ENCODE results near the gene SMNDC1.
"Not testable (repeated sequence)": the region's sequence is repeated elsewhere in the genome, so short reads cannot be mapped to it uniquely, and the experiment has no call there.

The SMNDC1 gene

DNA sequence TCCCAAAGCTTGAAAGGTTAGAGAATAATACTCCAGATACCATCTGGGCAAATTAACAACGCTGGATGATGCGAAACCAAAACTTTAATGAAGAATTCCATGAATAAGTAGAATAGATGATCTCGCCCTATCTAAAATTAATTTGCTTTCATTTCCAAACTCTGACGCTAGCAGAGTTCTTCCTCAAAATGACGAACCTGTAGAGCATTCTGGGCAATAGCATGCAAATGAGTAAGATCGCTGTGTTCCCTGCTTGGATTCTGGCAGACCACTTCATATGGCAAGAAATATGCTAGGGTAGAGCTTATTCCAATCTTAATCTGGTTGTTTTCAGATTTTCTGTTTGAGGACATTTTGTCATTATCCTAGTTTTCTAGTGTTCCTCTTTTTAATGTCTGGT is 36.1 kb upstream of the SMNDC1 start:
- no peak overlapping the region for H3K4me3 ChIP-seq (ENCODE audit: low read length)
- H3K4me1 ChIP-seq (ENCODE audit: control insufficient read depth, insufficient read depth, low read length), result no peaks in the 10 kb centered on the region
- no peaks in the 10 kb centered on the region for H3K36me3 ChIP-seq (ENCODE audit: control insufficient read depth, insufficient read depth, low read length)
- no peak overlapping the region for H3K27ac ChIP-seq (ENCODE audit: low read depth, low read length)
- H3K27me3 ChIP-seq (ENCODE audit: control insufficient read depth, insufficient read depth, low read length), result no peaks in the 10 kb centered on the region
- H3K9ac ChIP-seq (ENCODE audit: low read length), result no peak overlapping the region

DNA sequence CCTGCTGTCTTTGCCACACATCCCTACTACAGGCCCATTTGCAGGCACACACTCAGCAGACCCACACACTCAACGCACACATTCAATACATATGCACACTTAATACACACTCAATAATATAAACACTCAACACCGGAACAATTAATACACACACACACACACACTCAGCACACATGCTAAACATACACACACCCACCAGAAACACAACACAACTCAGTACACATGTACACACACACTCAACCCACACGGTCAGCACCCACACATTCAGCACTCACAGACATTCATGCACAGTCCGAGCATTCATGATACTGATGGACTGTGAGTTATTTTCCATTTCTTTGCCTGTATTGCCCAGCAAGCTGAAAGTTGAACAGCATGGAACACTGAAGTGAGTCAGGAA is 35.4 kb upstream of the SMNDC1 start:
- no peaks in the 10 kb centered on the region for H3K27me3 ChIP-seq (ENCODE audit: control insufficient read depth, insufficient read depth, low read length)
- H3K36me3 ChIP-seq (ENCODE audit: control insufficient read depth, insufficient read depth, low read length), result no peaks in the 10 kb centered on the region
- no peaks in the 10 kb centered on the region for H3K4me1 ChIP-seq (ENCODE audit: control insufficient read depth, insufficient read depth, low read length)
- no peak overlapping the region for H3K27ac ChIP-seq (ENCODE audit: low read depth, low read length)
- H3K9ac ChIP-seq (ENCODE audit: low read length), result no peak overlapping the region
- H3K4me3 ChIP-seq (ENCODE audit: low read length), result no peak overlapping the region

DNA sequence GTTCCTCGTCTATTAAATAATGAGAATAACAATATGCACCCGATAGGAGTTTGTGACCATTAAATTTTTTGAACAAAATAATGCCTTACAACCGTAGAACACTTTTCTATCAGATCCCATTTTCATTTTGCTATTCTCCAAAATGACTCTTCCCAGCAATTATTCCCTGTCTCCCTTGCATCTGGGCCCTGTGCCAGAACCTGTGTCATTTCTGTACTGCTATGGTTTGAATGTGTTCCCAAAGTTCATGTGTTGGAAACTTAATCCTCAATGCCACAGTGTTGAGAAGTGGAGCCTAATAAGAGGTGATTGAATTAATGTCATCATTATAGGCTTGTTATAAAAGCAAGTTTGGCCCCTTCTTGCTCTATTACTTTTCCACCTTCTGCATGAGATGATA is 33.2 kb upstream of the SMNDC1 start:
- no peaks in the 10 kb centered on the region for H3K4me1 ChIP-seq (ENCODE audit: control insufficient read depth, insufficient read depth, low read length)
- no peaks in the 10 kb centered on the region for H3K36me3 ChIP-seq (ENCODE audit: control insufficient read depth, insufficient read depth, low read length)
- H3K9ac ChIP-seq (ENCODE audit: low read length), result no peak overlapping the region
- no peak overlapping the region for H3K4me3 ChIP-seq (ENCODE audit: low read length)
- no peaks in the 10 kb centered on the region for H3K27me3 ChIP-seq (ENCODE audit: control insufficient read depth, insufficient read depth, low read length)
- no peak overlapping the region for H3K27ac ChIP-seq (ENCODE audit: low read depth, low read length)

DNA sequence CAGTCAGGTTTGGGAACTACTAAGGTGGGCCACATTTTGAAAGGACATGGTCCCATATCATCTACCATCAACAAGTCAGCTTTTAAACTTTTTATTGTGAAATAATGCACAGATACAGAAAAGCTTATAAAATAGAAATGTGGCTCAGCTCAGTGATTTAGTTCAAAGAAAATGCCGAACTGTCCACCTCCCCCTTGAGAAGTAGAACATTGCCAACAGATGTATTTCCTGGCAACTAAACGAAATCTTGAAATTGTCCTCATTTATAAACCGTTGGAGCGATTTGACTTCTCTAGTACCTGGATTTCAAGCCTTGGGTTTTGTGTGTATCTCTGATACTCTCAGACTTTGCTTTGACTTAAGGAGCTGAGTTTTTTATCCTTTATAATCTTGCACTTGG is 32.7 kb upstream of the SMNDC1 start:
- Histone ChIP-seq H3K36me3 (ENCODE audit: control insufficient read depth, insufficient read depth, low read length) (no peaks in the 10 kb centered on the region), H3K27me3 (ENCODE audit: control insufficient read depth, insufficient read depth, low read length) (no peaks in the 10 kb centered on the region)

DNA sequence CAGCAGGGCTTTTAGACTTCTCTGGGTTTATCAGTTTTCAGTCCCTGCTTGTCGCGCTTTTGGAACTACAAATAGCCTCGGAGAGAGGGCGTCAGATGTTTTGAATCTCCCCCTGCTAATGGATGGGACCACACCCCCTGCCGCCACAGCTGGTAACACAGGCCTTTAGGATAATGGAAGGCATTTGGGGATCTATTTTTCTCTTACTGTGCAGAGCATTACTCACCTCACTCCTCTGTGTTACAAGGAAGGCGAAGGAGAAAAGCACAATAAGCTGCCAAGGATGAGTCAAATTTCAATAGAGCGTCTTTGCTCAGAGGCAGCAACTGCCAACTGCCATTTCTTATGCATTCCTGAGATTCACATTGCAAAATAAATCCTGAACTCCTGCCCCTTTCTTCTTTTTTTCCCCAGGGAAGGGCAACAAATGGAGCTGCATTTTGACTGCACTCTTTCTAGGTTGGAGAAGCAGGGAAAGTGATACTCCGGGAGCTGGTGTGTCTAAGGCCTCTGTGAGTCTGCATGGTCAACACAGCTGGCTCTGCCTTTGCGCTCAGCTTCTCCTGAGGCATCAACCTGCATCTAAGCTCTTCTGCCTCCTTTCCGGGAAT is 31.5 kb upstream of the SMNDC1 start:
- no peaks in the 10 kb centered on the region for H3K36me3 ChIP-seq (ENCODE audit: control insufficient read depth, insufficient read depth, low read length)
- H3K27ac ChIP-seq (ENCODE audit: low read depth, low read length), result no peak overlapping the region
- H3K4me1 ChIP-seq (ENCODE audit: control insufficient read depth, insufficient read depth, low read length), result no peaks in the 10 kb centered on the region
- no peak overlapping the region for H3K9ac ChIP-seq (ENCODE audit: low read length)
- H3K27me3 ChIP-seq (ENCODE audit: control insufficient read depth, insufficient read depth, low read length), result no peaks in the 10 kb centered on the region
- no peak overlapping the region for H3K4me3 ChIP-seq (ENCODE audit: low read length)

More for the DNA sequence above, 32.7 kb upstream of the SMNDC1 start:
- no peak overlapping the region for H3K4me3 ChIP-seq (ENCODE audit: low read length)
- no peak overlapping the region for H3K9ac ChIP-seq (ENCODE audit: low read length)
- H3K4me1 ChIP-seq (ENCODE audit: control insufficient read depth, insufficient read depth, low read length), result no peaks in the 10 kb centered on the region
- H3K27ac ChIP-seq (ENCODE audit: low read depth, low read length), result no peak overlapping the region

DNA sequence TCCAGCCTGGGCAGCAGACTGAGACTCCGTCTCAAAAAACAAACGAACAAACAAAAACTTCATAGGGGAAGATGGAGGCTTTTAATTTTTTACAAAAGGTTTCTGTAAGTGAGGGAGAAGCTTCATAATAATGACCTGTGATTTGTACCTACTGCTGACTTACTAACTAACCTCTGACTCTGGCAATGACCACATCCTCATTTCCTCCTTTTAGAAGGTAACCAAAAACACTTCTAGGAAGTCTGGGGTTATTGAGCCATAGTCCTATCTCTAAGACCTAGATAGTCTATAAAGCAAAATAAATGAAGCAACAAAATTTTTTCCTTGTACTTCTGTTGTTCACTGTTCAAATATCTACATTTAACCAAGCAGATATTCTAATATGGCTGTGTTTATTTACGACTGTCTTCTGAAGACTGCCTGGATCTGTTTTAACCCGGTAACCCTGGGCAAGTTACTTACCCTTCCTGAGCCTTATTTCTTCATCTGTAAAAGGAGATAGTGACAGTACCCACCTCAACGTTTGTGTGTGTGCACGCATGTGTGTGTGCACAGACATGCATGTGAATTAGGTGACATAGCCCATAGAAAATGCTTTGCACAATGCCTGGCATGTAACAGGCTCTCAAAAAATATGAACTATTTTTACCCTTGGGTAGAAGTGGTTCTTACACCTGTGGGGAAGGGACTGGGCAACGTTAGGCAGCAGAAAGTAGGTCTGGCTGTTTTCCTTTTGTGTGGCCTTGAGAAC is 30.8 kb upstream of the SMNDC1 start:
- Histone ChIP-seq H3K27ac (ENCODE audit: low read depth, low read length) (no peak overlapping the region), H3K9ac (ENCODE audit: low read length) (no peak overlapping the region), H3K4me3 (ENCODE audit: low read length) (no peak overlapping the region), H3K4me1 (ENCODE audit: control insufficient read depth, insufficient read depth, low read length) (no peaks in the 10 kb centered on the region), H3K27me3 (ENCODE audit: control insufficient read depth, insufficient read depth, low read length) (no peaks in the 10 kb centered on the region), H3K36me3 (ENCODE audit: control insufficient read depth, insufficient read depth, low read length) (no peaks in the 10 kb centered on the region)

DNA sequence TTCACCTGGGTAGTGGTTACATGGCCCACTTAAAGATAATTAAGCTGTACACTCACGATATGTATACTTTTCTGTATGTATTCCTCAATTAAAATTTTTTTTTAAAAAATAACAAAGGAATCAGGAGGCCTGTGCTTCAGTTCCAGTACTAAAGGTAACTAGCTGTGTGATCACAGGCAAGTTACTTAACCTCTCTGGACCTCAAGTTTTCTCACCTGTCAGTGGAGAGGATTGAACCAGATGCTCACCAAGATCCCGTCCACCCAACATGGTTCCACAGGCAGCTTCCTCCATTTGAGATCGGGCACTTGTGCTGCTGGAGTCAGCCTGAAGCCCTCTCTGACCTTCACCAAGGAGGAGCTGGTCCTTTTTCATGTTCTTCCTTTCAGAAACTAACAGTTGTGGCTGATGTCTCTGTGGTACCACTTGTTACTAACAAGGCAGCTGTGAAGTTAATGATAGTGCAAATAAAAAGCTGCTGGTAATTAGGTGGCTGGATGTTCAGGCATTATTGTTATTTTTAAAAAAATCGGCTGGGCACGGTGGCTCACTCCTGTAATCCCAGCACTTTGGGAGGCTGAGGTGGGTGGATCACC is 29.4 kb upstream of the SMNDC1 start:
- no peaks in the 10 kb centered on the region for H3K4me1 ChIP-seq (ENCODE audit: control insufficient read depth, insufficient read depth, low read length)
- H3K36me3 ChIP-seq (ENCODE audit: control insufficient read depth, insufficient read depth, low read length), result no peaks in the 10 kb centered on the region
- H3K27me3 ChIP-seq (ENCODE audit: control insufficient read depth, insufficient read depth, low read length), result no peaks in the 10 kb centered on the region

DNA sequence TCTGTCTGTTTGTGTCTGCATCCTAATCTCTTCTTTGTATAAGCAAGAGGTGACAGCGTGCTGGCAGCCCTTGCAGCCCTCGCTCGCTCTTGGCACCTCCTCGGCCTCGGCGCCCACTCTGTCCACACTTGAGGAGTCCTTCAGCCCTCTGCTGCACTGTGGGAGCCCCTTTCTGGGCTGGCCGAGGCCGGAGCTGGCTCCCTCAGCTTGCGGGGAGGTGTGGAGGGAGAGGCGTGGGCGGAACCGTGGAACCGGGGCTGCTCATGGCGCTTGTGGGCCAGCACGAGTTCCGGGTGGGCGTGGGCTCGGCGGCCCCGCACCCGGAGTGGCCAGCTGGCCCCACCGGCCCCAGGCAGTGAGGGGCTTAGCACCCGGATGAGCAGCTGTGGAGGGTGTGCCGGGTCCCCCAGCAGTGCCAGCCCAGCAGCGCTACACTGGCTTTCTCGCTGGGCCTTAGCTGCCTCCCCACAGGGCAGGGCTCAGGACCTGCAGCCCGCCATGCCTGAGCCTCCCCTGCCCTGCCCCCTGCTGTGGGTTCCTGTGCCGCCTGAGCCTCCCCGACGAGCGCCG is 26.6 kb upstream of the SMNDC1 start:
- H3K27me3 ChIP-seq (ENCODE audit: control insufficient read depth, insufficient read depth, low read length); H3K4me1 ChIP-seq (ENCODE audit: control insufficient read depth, insufficient read depth, low read length); H3K36me3 ChIP-seq (ENCODE audit: control insufficient read depth, insufficient read depth, low read length); H3K9ac ChIP-seq (ENCODE audit: low read length); H3K27ac ChIP-seq (ENCODE audit: low read depth, low read length); H3K4me3 ChIP-seq (ENCODE audit: low read length): not testable (repeated sequence)

More for the DNA sequence above, 29.4 kb upstream of the SMNDC1 start:
- no peak overlapping the region for H3K4me3 ChIP-seq (ENCODE audit: low read length)
- H3K9ac ChIP-seq (ENCODE audit: low read length), result no peak overlapping the region
- no peak overlapping the region for H3K27ac ChIP-seq (ENCODE audit: low read depth, low read length)

DNA sequence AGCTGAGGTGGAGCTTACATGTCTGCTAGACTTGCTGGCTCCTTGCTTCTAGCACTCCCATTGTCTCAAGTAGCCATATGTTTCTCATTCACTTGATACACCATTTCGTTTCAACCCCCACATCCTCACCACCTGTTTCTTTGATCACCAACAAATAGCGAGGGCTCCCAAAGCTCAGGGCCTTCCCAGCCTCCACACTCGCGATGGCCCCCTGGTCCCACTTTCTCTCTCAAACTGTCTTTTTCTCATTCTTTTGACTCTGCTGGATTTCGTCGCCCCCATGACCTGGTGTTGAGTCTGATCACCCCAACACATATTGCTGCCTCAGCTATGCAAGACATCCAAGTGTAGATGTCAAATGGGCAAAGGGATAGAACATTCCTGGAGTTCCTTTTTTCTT is 26.0 kb upstream of the SMNDC1 start:
- H3K27me3 ChIP-seq (ENCODE audit: control insufficient read depth, insufficient read depth, low read length), result no peaks in the 10 kb centered on the region
- H3K9ac ChIP-seq (ENCODE audit: low read length), result no peak overlapping the region
- no peaks in the 10 kb centered on the region for H3K36me3 ChIP-seq (ENCODE audit: control insufficient read depth, insufficient read depth, low read length)
- no peak overlapping the region for H3K27ac ChIP-seq (ENCODE audit: low read depth, low read length)
- H3K4me3 ChIP-seq (ENCODE audit: low read length), result no peak overlapping the region
- no peaks in the 10 kb centered on the region for H3K4me1 ChIP-seq (ENCODE audit: control insufficient read depth, insufficient read depth, low read length)

DNA sequence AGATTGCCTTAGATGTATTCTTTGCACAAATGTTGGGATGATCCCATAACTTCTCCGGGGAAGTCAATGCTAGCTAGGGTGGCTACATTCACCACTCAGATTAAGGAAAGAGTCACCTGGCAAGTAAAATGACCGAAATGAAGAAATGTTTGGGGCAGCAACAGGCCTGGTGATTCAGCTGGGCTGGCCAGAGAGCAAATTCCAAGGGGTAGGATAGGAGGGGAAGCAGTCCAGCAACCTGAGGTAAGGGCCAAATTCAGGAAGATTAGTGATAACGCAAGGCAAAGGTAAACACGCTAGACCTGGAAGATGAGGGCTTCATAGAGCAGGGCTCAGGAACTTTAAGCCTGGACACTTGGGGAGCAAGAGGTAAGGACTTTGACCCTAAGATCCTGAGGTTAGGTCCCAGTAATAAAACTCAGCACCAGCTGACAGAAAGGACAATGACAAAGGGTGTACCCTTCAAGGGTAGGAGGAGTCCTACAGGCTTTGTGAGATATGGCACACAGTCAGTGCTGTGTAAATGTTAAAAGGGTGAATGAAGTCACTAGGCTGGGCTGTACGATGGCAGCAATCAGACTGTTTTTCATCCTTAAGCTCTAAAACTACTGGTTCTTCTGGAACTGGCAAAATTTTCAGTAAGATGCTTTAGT is 22.7 kb upstream of the SMNDC1 start:
- H3K4me3 ChIP-seq (ENCODE audit: low read length), result no peak overlapping the region
- H3K36me3 ChIP-seq (ENCODE audit: control insufficient read depth, insufficient read depth, low read length), result no peaks in the 10 kb centered on the region
- H3K9ac ChIP-seq (ENCODE audit: low read length), result no peak overlapping the region
- no peak overlapping the region for H3K27ac ChIP-seq (ENCODE audit: low read depth, low read length)
- H3K27me3 ChIP-seq (ENCODE audit: control insufficient read depth, insufficient read depth, low read length), result no peaks in the 10 kb centered on the region
- no peaks in the 10 kb centered on the region for H3K4me1 ChIP-seq (ENCODE audit: control insufficient read depth, insufficient read depth, low read length)

DNA sequence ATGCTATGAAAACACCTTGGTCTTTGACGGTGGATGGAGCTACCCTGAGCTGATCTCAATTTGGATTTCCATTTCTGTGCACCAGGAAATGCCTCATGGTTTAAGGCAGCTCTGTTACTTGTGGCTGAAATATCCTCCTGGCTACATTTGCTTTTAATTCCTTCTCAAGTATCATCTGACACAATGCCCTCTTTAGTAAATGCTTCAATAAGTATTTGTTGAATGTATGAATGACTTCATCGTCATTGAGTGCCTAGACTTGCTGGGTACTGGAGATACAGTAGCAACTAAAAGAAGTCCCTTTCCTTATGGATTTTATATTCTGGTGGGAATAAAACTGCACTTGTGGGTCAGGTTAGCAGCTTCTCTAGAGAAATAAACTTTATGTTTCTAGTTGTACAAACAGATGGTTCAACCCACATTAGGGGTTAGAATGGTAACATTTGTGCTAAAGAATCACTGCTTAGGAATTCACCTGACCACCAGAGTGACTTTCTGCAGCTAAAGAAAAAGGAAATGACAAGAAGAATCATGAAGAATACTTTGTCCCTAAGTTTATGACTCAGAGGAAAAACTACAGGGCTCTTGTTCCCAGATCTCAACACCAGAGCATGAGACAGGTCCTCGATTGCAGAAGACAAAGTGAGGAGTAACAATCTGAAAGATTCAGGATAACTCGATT is 21.8 kb upstream of the SMNDC1 start:
- H3K4me3 ChIP-seq (ENCODE audit: low read length), result no peak overlapping the region
- H3K27me3 ChIP-seq (ENCODE audit: control insufficient read depth, insufficient read depth, low read length), result no peaks in the 10 kb centered on the region
- no peak overlapping the region for H3K9ac ChIP-seq (ENCODE audit: low read length)
- no peaks in the 10 kb centered on the region for H3K4me1 ChIP-seq (ENCODE audit: control insufficient read depth, insufficient read depth, low read length)
- H3K36me3 ChIP-seq (ENCODE audit: control insufficient read depth, insufficient read depth, low read length), result no peaks in the 10 kb centered on the region
- H3K27ac ChIP-seq (ENCODE audit: low read depth, low read length), result no peak overlapping the region

DNA sequence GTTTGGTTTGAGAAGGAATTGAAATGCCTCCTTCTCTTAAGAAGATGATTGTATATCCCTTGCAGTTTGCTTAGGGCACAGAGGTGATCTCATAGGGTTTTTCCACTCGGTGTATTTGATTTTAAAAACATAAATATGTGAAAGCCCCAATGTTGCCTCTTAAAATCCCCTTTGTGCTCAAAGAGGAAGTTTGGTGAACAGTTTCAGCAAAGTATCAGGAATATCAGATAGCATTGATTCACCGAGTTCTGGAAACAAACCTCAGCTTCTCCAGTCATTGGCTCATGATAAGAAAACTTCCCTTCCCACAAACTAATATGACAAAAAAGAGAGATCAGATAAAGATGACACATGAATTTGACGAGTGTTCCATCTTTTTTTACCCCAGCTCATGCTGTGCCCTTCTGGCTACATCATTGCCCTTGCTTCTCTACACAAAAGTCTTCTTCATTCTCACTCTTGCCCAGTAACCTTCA is 20.1 kb upstream of the SMNDC1 start:
- Histone ChIP-seq H3K9ac (ENCODE audit: low read length) (no peak overlapping the region), H3K27me3 (ENCODE audit: control insufficient read depth, insufficient read depth, low read length) (no peaks in the 10 kb centered on the region), H3K36me3 (ENCODE audit: control insufficient read depth, insufficient read depth, low read length) (no peaks in the 10 kb centered on the region), H3K4me1 (ENCODE audit: control insufficient read depth, insufficient read depth, low read length) (no peaks in the 10 kb centered on the region), H3K4me3 (ENCODE audit: low read length) (no peak overlapping the region), H3K27ac (ENCODE audit: low read depth, low read length) (no peak overlapping the region)

Data from rectal smooth muscle tissue (tissue), 1 donor.